BJ (cell line): ENCODE data around the gene DLX2. TPM values are rescaled to one million over a fixed set of nuclear protein-coding genes. Genes with fewer than 3 reads are reported as not detected.
A peak's percentile ranks its signal among the peaks of the same experiment; 100 is the strongest.

Source experiments
- CTCF ChIA-PET: fragments of 350-600 bp; formaldehyde crosslinking; extraction: SDS; loops from one replicate; lab custom pipeline; 2021; ENCODE audit warnings: antibody characterized with exemption, inconsistent platforms; lab: Yijun Ruan, JAX
- POLR2A ChIA-PET: fragments of 300-600 bp; sonication (Branson Sonifier 250); formaldehyde crosslinking; extraction: SDS; loops from one replicate; lab custom pipeline; 2021; ENCODE audit warnings: antibody characterized with exemption; lab: Charles Lee
- DNase-seq: peaks from one replicate; pipeline ENCODE4 v3.0.0-alpha.2; 2011; ENCODE audit warnings: low read depth
- H3K27me3 ChIP-seq: 2 replicates; pipeline ENCODE4 v1.6.0; 2011; ENCODE audit warnings: low read length; ENCODE audit not compliant: control insufficient read depth, insufficient read depth
- H3K36me3 ChIP-seq: 2 replicates; pipeline ENCODE4 v1.5.1; 2011; ENCODE audit warnings: low read length; ENCODE audit not compliant: control insufficient read depth, insufficient read depth
- H3K4me3 ChIP-seq: 2 replicates; pipeline ENCODE4 v1.5.1; 2011; ENCODE audit warnings: low read depth, mild to moderate bottlenecking, control low read depth, low read length
- polyA plus RNA-seq: library from polyadenylated mRNA; depleted of rRNA; stranded (reverse); fragments of >200 nt; gene quantifications from 2 replicates; pipeline ENCODE4 v1.2.3, GENCODE V29; 2011
- TF ChIP-seq, protein P1 (sequence below): IDR thresholded peaks from 2 replicates; pipeline ENCODE4 v1.5.1; 2011; ENCODE audit warnings: low read depth, mild to moderate bottlenecking, control low read depth, inconsistent platforms, low read length, moderate library complexity; ENCODE audit not compliant: insufficient read depth

The DLX2 gene
- polyA plus RNA-seq, 1 experiment = 0.20 TPM

DNA sequence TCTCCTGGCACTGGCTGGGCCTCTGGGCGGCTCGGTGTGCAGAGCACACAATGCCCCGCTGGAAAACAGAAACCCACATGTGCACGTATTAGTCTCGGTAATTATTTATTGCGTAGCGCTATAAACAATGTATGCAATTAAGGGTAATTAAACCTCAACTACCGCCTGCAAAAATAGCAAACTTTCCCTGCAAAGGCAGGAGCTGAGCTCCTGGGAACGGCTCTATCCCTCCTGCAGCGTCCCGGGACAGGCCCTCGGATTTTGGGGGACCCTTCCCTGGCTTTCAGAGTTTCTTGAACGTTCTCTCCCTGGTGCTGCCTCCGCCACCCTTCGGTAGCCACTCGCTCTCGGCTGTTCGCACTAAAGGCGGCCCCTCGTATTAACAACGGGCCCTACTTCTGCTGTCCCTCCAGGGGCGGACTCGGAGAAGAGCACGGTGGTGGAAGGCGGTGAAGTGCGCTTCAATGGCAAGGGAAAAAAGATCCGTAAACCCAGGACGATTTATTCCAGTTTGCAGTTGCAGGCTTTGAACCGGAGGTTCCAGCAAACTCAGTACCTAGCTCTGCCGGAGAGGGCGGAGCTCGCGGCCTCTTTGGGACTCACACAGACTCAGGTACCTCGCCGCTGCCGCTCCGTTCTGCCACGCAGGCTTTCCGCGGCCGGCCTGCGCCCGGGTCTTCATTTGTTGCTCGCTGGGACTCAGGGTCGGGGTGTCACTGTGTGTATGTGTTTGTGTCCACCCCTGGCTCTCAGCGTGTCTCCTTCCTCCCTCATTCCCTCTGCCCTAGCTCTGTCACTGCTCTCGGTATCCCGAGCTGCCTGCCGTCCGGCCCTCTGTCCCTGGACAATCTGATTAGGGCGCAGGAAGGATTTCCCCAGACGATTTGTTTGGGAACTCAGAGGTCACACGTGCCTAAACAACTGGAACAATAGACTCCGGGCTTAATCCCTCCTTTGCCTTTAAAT is 16.2 kb downstream of the DLX2 start:
- ChIA-PET CTCF (interaction anchor here (0.7 to 1.0 kb wide), 3 partner anchors 9 to 302 kb away, joined by 3 read pairs; no protein-coding TSS in a partner anchor), POLR2A (no interaction called here)
- peaks cover 59% of the 10 kb centered on the region for H3K27me3 ChIP-seq
- DNase-seq = no peak
- peak overlapping the region; percentile 52 for H3K4me3 ChIP-seq
- no peaks in the 10 kb centered on the region for H3K36me3 ChIP-seq
- TF ChIP-seq, protein P1, sequence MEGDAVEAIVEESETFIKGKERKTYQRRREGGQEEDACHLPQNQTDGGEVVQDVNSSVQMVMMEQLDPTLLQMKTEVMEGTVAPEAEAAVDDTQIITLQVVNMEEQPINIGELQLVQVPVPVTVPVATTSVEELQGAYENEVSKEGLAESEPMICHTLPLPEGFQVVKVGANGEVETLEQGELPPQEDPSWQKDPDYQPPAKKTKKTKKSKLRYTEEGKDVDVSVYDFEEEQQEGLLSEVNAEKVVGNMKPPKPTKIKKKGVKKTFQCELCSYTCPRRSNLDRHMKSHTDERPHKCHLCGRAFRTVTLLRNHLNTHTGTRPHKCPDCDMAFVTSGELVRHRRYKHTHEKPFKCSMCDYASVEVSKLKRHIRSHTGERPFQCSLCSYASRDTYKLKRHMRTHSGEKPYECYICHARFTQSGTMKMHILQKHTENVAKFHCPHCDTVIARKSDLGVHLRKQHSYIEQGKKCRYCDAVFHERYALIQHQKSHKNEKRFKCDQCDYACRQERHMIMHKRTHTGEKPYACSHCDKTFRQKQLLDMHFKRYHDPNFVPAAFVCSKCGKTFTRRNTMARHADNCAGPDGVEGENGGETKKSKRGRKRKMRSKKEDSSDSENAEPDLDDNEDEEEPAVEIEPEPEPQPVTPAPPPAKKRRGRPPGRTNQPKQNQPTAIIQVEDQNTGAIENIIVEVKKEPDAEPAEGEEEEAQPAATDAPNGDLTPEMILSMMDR = no peak

DNA sequence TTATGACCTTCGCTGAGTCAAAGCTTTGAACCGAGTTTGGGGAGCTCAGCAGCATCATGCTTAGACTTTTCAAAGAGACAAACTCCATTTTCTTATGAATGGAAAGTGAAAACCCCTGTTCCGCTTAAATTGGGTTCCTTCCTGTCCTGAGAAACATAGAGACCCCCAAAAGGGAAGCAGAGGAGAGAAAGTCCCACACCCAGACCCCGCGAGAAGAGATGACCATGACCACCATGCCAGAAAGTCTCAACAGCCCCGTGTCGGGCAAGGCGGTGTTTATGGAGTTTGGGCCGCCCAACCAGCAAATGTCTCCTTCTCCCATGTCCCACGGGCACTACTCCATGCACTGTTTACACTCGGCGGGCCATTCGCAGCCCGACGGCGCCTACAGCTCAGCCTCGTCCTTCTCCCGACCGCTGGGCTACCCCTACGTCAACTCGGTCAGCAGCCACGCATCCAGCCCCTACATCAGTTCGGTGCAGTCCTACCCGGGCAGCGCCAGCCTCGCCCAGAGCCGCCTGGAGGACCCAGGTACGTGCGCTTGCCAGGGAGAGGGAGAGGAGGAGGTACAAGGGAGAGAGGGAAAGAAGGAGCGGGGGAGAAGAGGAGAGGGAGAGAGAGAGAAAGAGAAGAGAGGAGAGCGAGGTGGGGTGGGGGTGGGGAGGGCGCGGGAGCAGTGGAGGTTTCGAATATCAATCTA is 17.1 kb downstream of the DLX2 start, which contains the start of gene DLX1:
DLX1 (plus strand) TSS at position 48 of the 700 bp plus-strand sequence; CDS start at position 219, 171 bp downstream.
- TF ChIP-seq, protein P1 = no peak
- ChIA-PET POLR2A (interaction anchor here (0.6 to 0.9 kb wide), 2 partner anchors 17 kb away, joined by 4 to 5 read pairs; partner anchors contain the start of gene DLX2), CTCF (interaction anchor here (0.7 to 0.9 kb wide), 2 partner anchors 9 to 17 kb away, joined by 3 read pairs; partner anchors contain the start of gene DLX2)
- peaks cover 63% of the 10 kb centered on the region for H3K27me3 ChIP-seq
- H3K4me3 ChIP-seq = peak within 1 kb of the TSS; percentile 52
- H3K36me3 ChIP-seq = no peaks in the 10 kb centered on the region
- DNase-seq = no peak

DNA sequence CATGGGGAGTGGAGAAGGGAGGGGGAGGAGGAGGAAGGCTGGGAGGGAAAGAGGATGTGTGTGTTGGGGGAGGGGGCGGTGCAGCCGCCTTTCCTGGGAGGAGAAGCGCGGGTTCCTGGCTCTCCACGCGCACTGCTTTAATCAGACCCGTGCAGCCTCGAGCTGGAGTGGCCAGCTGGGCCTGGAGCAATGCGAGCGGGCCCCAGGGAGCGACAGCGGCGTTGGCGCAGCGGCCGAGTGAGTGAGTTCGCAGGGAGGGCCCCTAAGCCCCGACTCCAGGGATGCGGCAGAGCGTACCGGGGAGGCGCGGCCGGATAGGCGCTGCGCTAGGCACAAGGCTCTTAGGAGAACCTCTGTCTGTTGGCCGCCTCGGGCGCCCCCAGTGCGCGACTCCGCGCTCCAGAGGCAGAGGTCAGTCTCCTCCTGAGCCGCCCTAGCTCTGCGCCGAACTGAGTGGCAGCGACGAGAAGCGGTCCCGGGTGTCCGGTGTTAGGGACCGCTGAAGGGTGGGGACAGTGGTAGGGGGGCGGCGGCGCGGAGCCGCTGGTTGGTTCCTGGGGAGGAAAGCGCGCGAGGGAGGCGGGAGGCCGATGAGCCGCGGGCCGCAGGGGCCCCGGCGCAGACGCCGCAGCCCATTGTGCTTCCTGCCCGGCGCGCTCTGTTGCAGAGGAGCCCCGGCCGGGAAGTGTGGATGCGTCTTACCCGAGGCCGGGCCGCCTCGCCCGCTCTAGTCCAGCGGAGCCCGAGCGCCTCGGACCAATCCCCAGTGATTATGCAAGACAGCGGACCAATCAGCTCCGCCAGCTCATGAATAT is 17.8 kb downstream of the DLX2 start:
- TF ChIP-seq, protein P1 = no peak

DNA sequence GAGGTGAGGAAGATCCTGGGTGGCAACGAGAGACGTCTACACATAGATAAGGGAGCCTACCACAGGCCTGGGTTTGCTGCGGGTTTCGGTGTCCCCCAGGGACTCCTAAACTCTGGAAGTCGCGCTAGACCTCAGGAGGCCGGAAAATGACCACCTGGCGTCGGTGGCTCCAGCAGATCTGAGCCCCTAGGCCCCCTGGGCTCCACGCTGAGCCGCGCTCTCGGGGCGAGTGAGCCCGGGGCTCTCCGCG is 18.4 kb downstream of the DLX2 start:
- no peak for DNase-seq
- TF ChIP-seq, protein P1 = no peak
- CTCF ChIA-PET = interaction anchor here (0.9 kb wide), 1 partner anchor 43 kb away, joined by 3 read pairs; no protein-coding TSS in a partner anchor
- peak overlapping the region; percentile 52 for H3K4me3 ChIP-seq
- POLR2A ChIA-PET = no interaction called here
- no peaks in the 10 kb centered on the region for H3K36me3 ChIP-seq
- peaks cover 56% of the 10 kb centered on the region for H3K27me3 ChIP-seq

More for the DNA sequence above, 17.8 kb downstream of the DLX2 start:
- peak; percentile 67 for DNase-seq
- POLR2A ChIA-PET = interaction anchor here (0.6 to 0.9 kb wide), 2 partner anchors 17 to 18 kb away, joined by 4 to 5 read pairs; partner anchors contain the start of gene DLX2
- no peaks in the 10 kb centered on the region for H3K36me3 ChIP-seq
- CTCF ChIA-PET = interaction anchor here (0.7 to 0.9 kb wide), 3 partner anchors 10 to 42 kb away, joined by 3 read pairs; partner anchors contain the start of gene DLX2
- peak overlapping the region; percentile 52 for H3K4me3 ChIP-seq
- H3K27me3 ChIP-seq = peaks cover 59% of the 10 kb centered on the region
